MM.1S (cell line): ENCODE data around the gene RNF149.

Experiments
- DNase-seq: peaks from one replicate; pipeline ENCODE4 v3.0.0-alpha.2; 2015
- H2AFZ ChIP-seq: fragments of 300-600 bp; sonication (generic); 2 replicates; pipeline ENCODE4 v1.6.0; 2016; ENCODE audit warnings: antibody characterized with exemption, low read length
- H3F3A ChIP-seq: fragments of 300-600 bp; sonication (generic); 2 replicates; pipeline ENCODE4 v1.6.1; 2016; ENCODE audit warnings: mild to moderate bottlenecking, antibody characterized with exemption, low read length, moderate library complexity, mixed read lengths; ENCODE audit not compliant: insufficient read depth
- H3K27ac ChIP-seq: fragments of 300-600 bp; sonication (generic); 2 replicates; pipeline ENCODE4 v1.5.1; 2016; ENCODE audit warnings: mild to moderate bottlenecking, low read length
- H3K27me3 ChIP-seq: fragments of 300-600 bp; sonication (generic); replicated peaks from 2 replicates; pipeline ENCODE4 v1.6.0; 2016; ENCODE audit warnings: low read length; ENCODE audit not compliant: insufficient read depth
- H3K36me3 ChIP-seq: fragments of 300-600 bp; sonication (generic); replicated peaks from 2 replicates; pipeline ENCODE4 v1.6.1; 2016; ENCODE audit warnings: mild to moderate bottlenecking, low read length, mixed read lengths; ENCODE audit not compliant: insufficient read depth
- H3K4me1 ChIP-seq: fragments of 300-600 bp; sonication (generic); 2 replicates; pipeline ENCODE4 v1.6.1; 2016; ENCODE audit warnings: low read length, mixed read lengths
- H3K4me2 ChIP-seq: fragments of 300-600 bp; sonication (generic); 2 replicates; pipeline ENCODE4 v1.6.0; 2016; ENCODE audit warnings: low read depth, low read length
- H3K4me3 ChIP-seq: fragments of 300-600 bp; sonication (generic); 2 replicates; pipeline ENCODE4 v1.5.1; 2016; ENCODE audit warnings: low read length, mixed read lengths
- H3K79me2 ChIP-seq: fragments of 300-600 bp; sonication (generic); 2 replicates; pipeline ENCODE4 v1.6.1; 2016; ENCODE audit warnings: mixed run types, low read length, mixed read lengths
- H3K9ac ChIP-seq: fragments of 300-600 bp; sonication (generic); 2 replicates; pipeline ENCODE4 v1.6.1; 2016; ENCODE audit warnings: low read length, mixed read lengths
- H3K9me2 ChIP-seq: fragments of 300-600 bp; sonication (generic); replicated peaks from 2 replicates; pipeline ENCODE4 v1.6.1; 2016; ENCODE audit warnings: mild to moderate bottlenecking, low read length, mixed read lengths; ENCODE audit not compliant: insufficient read depth
- H3K9me3 ChIP-seq: fragments of 300-600 bp; sonication (generic); replicated peaks from 2 replicates; pipeline ENCODE4 v1.6.1; 2016; ENCODE audit warnings: mild to moderate bottlenecking, low read length, mixed read lengths; ENCODE audit not compliant: insufficient read depth
- H4K20me1 ChIP-seq: fragments of 300-600 bp; sonication (generic); 2 replicates; pipeline ENCODE4 v1.6.1; 2016; ENCODE audit warnings: mild to moderate bottlenecking, low read length, moderate library complexity, mixed read lengths; ENCODE audit not compliant: insufficient read depth
- EZH2 ChIP-seq: fragments of 300-600 bp; sonication (generic); optimal IDR thresholded peaks from 2 replicates; pipeline ENCODE3; 2017; ENCODE audit warnings: low read depth, mild to moderate bottlenecking, antibody characterized with exemption, low read length, mixed read lengths
- EZH2phosphoT487 ChIP-seq: fragments of 300-600 bp; sonication (generic); IDR thresholded peaks from 2 replicates; pipeline ENCODE4 v1.6.1; 2018; ENCODE audit warnings: antibody characterized with exemption, low read length
- TF ChIP-seq, protein P1 (sequence below): fragments of 300-600 bp; sonication (generic); IDR thresholded peaks from 2 replicates; pipeline ENCODE4 v1.5.1; 2016; ENCODE audit warnings: antibody characterized with exemption, low read length, mixed read lengths

RNF149 gene

DNA sequence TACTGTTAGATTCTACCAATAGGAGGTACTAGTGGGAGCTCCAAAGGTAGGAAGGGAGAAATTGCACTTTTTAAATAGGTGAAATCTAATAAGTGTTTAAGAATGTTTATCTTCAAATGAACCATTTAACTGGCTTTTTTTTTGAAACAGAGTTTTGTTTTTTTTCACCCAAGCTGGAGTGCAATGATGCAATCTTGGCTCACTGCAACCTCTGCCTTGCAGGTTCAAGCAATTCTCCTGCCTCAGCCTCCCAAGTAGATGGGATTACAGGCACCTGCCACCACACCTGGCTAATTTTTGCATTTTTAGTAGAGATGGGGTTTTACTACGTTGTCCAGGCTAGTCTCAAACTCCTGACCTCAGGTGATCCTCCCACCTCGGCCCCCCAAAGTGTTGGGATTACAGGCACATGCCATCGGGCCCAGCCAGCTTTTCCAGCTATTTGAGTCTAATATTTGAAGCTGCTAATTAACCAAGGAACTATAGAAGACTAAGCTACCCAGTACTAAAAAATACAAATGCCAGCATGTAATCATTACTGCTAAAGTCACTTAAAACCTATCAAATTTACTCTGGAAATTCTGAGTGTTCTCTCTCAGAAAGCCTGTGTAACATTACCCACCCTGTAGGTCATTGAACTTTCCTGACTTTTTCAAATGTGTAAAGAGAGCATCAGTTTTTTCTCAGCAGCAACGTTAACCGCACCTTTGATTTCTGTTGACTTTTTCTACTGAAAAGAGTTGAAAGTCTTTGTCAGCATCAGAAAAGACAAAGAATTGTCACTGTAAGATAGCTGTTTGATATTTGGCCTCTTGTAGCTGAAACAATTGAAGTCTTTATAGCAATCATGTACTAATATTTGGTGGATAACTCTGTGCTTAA lies 24.6 kb upstream of the RNF149 start:
- no peaks in the 10 kb centered on the region for H3K9me3 ChIP-seq
- no peak overlapping the region for H3K27ac ChIP-seq
- TF ChIP-seq EZH2phosphoT487 = no peak
- TF ChIP-seq, protein P1, sequence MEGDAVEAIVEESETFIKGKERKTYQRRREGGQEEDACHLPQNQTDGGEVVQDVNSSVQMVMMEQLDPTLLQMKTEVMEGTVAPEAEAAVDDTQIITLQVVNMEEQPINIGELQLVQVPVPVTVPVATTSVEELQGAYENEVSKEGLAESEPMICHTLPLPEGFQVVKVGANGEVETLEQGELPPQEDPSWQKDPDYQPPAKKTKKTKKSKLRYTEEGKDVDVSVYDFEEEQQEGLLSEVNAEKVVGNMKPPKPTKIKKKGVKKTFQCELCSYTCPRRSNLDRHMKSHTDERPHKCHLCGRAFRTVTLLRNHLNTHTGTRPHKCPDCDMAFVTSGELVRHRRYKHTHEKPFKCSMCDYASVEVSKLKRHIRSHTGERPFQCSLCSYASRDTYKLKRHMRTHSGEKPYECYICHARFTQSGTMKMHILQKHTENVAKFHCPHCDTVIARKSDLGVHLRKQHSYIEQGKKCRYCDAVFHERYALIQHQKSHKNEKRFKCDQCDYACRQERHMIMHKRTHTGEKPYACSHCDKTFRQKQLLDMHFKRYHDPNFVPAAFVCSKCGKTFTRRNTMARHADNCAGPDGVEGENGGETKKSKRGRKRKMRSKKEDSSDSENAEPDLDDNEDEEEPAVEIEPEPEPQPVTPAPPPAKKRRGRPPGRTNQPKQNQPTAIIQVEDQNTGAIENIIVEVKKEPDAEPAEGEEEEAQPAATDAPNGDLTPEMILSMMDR = no peak
- no peak for TF ChIP-seq EZH2
- H3K27me3 ChIP-seq = no peaks in the 10 kb centered on the region
- peaks cover 7% of the 10 kb centered on the region for H3K4me1 ChIP-seq
- H3K9ac ChIP-seq = no peak overlapping the region
- DNase-seq = no peak
- H4K20me1 ChIP-seq = no peaks in the 10 kb centered on the region
- H3K36me3 ChIP-seq = no peaks in the 10 kb centered on the region
- no peak overlapping the region for H3K4me3 ChIP-seq
- H3K79me2 ChIP-seq = no peaks in the 10 kb centered on the region
- H3K4me2 ChIP-seq = no peak overlapping the region
- no peaks in the 10 kb centered on the region for H3F3A ChIP-seq
- H3K9me2 ChIP-seq = no peaks in the 10 kb centered on the region
- H2AFZ ChIP-seq = no peak overlapping the region

DNA sequence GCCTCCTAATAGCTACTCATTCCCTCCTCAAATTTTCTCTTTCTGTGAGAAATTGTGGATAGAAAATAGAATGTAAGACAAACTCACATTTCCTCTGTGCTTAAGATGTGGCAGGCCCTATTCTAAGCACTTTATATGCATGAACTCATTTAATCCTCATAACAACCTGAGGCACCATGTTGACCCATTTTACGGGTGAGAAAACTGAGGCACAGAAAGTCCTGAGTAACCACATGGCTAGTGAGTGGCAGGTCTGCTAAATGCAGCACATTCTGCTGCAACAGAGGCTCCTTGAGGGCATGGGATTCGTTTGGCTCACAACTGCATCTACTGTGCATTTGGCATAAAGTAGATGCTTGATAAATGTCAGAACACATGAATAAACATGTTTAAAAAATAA lies 22.7 kb upstream of the RNF149 start:
- no peaks in the 10 kb centered on the region for H3F3A ChIP-seq
- no peaks in the 10 kb centered on the region for H3K9me3 ChIP-seq
- no peak for DNase-seq
- H3K27me3 ChIP-seq = no peaks in the 10 kb centered on the region
- H3K4me1 ChIP-seq = peaks cover 13% of the 10 kb centered on the region
- no peak overlapping the region for H2AFZ ChIP-seq
- H4K20me1 ChIP-seq = no peaks in the 10 kb centered on the region
- H3K9me2 ChIP-seq = no peaks in the 10 kb centered on the region
- no peak overlapping the region for H3K9ac ChIP-seq
- no peak overlapping the region for H3K4me2 ChIP-seq
- no peaks in the 10 kb centered on the region for H3K79me2 ChIP-seq
- TF ChIP-seq, protein P1 = no peak
- TF ChIP-seq EZH2 (no peak), EZH2phosphoT487 (no peak)
- H3K4me3 ChIP-seq = no peak overlapping the region
- no peaks in the 10 kb centered on the region for H3K36me3 ChIP-seq
- no peak overlapping the region for H3K27ac ChIP-seq

DNA sequence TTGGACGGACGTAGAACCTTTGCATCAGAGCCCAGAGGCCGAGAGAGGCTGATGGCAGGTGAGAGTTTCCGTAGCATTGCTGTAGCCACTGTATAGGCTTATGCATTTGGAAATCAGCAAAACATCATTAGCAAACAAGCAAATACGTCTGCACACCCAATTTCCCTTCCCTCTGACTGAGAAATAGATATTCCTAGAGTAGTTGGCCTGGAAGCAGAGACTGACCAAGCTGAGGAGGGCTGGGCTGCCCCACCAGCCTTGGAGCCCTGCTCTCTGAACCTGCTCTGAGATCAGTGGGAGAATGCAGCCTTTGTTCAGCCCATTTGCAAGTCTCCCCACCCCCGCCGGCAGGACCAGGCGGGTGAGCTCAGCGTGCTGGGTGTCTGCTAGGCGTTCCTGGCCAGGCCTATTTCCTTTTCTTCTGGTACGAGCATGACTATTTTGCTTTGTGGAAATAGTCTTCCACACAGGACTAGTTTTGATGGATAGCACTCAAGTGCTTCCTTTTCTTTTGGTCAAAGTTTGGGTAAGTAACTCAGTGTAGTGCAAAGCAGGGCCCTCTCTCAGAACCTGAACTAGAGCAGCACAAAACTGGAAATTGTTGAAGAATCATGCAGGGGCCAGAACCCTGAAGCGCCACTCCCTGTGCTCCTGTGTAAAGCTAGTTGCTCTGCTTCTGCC lies 21.9 kb upstream of the RNF149 start:
- no peaks in the 10 kb centered on the region for H3K27me3 ChIP-seq
- DNase-seq = no peak
- no peak overlapping the region for H2AFZ ChIP-seq
- H3K9me3 ChIP-seq = no peaks in the 10 kb centered on the region
- H4K20me1 ChIP-seq = no peaks in the 10 kb centered on the region
- no peak overlapping the region for H3K4me3 ChIP-seq
- H3K9ac ChIP-seq = no peak overlapping the region
- no peaks in the 10 kb centered on the region for H3F3A ChIP-seq
- no peak overlapping the region for H3K27ac ChIP-seq
- no peaks in the 10 kb centered on the region for H3K79me2 ChIP-seq
- H3K4me2 ChIP-seq = no peak overlapping the region
- no peaks in the 10 kb centered on the region for H3K36me3 ChIP-seq
- TF ChIP-seq, protein P1 = no peak
- TF ChIP-seq EZH2phosphoT487 = no peak
- no peak for TF ChIP-seq EZH2
- no peaks in the 10 kb centered on the region for H3K9me2 ChIP-seq
- H3K4me1 ChIP-seq = peaks cover 13% of the 10 kb centered on the region
